ENCODE data around the gene UCKL1. TPM values are rescaled to one million over a fixed set of nuclear protein-coding genes. Genes with fewer than 3 reads are reported as not detected.
A peak's percentile ranks its signal among the peaks of the same experiment; 100 is the strongest.
"Not testable (repeated sequence)": the region's sequence is repeated elsewhere in the genome, so short reads cannot be mapped to it uniquely, and the experiment has no call there.

The UCKL1 gene
- total and polyA plus RNA-seq, 3 donors from 2014 or later = 35.0 to 78.0 (median 72.6) TPM

GRCh38 chr20:63972312-63973159 lies 16.3 kb upstream of the UCKL1 start:
- WGBS, 2 donors = 81 to 87% methylated on average over 11 to 18 of the region's 18 CpGs
- H3K36me3 ChIP-seq (ENCODE audit: low read depth, missing control alignments) = no peaks in the 10 kb centered on the region
- no peak overlapping the region for H3K27ac ChIP-seq

DNA sequence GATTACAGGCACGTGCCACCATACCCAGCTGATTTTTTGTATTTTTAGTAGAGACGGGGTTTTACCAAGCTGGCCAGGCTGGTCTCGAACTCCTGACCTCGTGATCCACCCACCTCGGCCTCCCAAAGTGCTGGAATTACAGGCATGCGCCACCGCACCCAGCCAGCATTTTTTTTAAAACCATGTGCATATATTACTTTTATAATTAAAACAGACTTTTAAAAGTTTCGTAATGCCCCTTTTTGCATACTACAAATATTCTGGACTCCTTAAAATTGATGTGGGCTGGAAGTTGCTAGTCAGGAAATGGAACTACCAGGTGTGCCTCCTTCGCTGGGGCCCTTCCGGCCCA lies 15.7 kb upstream of the UCKL1 start:
- H3K9me3 ChIP-seq; H3K36me3 ChIP-seq (ENCODE audit: low read depth, missing control alignments); H3K27ac ChIP-seq; H3K27me3 ChIP-seq; DNase-seq; intact Hi-C loops (cut with DNase I; ENCODE audit: low total_unique reads); H3K4me3 ChIP-seq: not testable (repeated sequence)
- peaks cover 12% of the 10 kb centered on the region for H3K4me1 ChIP-seq
- WGBS, 2 donors = 87 to 92% methylated on average over 10 of the region's 10 CpGs

More at GRCh38 chr20:63972312-63973159, 16.3 kb upstream of the UCKL1 start:
- Histone ChIP-seq H3K9me3 (no peaks in the 10 kb centered on the region), H3K4me1 (peaks cover 12% of the 10 kb centered on the region), H3K27me3 (no peaks in the 10 kb centered on the region), H3K4me3 (no peak overlapping the region)
- intact Hi-C loops (cut with DNase I; ENCODE audit: low total_unique reads) = no loop called here
- no peak for DNase-seq
- TF ChIP-seq POLR2A (IDR thresholded peaks at IDR 0.05) = no peak
- TF ChIP-seq, protein P1, sequence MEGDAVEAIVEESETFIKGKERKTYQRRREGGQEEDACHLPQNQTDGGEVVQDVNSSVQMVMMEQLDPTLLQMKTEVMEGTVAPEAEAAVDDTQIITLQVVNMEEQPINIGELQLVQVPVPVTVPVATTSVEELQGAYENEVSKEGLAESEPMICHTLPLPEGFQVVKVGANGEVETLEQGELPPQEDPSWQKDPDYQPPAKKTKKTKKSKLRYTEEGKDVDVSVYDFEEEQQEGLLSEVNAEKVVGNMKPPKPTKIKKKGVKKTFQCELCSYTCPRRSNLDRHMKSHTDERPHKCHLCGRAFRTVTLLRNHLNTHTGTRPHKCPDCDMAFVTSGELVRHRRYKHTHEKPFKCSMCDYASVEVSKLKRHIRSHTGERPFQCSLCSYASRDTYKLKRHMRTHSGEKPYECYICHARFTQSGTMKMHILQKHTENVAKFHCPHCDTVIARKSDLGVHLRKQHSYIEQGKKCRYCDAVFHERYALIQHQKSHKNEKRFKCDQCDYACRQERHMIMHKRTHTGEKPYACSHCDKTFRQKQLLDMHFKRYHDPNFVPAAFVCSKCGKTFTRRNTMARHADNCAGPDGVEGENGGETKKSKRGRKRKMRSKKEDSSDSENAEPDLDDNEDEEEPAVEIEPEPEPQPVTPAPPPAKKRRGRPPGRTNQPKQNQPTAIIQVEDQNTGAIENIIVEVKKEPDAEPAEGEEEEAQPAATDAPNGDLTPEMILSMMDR (IDR thresholded peaks at IDR 0.05) = no peak

- Histone ChIP-seq H3K27ac (no peak overlapping the region), H3K36me3 (ENCODE audit: low read depth, missing control alignments) (no peaks in the 10 kb centered on the region), H3K27me3 (no peaks in the 10 kb centered on the region), H3K9me3 (no peaks in the 10 kb centered on the region), H3K4me3 (no peak overlapping the region), H3K4me1 (peaks cover 12% of the 10 kb centered on the region)
- no peak for DNase-seq
- TF ChIP-seq, protein P1 (IDR thresholded peaks at IDR 0.05) = no peak
- no peak for TF ChIP-seq POLR2A (IDR thresholded peaks at IDR 0.05)
- intact Hi-C loops (cut with DNase I; ENCODE audit: low total_unique reads) = no loop called here
- WGBS, 2 donors = 84 to 89% methylated on average over 5 of the region's 5 CpGs
Measured at GRCh38 chr20:63970714-63971431, 14.7 kb upstream of the UCKL1 start.

- 3 to 14% methylated on average over 3 to 72 of the region's 73 CpGs for WGBS, 2 donors
- no peaks in the 10 kb centered on the region for H3K27me3 ChIP-seq
- peaks cover 12% of the 10 kb centered on the region for H3K4me1 ChIP-seq
- H3K36me3 ChIP-seq (ENCODE audit: low read depth, missing control alignments) = no peaks in the 10 kb centered on the region
- H3K9me3 ChIP-seq = no peaks in the 10 kb centered on the region
- H3K27ac ChIP-seq = peak within 1 kb of the TSS in 1 of 2 donors; percentile 75
- H3K4me3 ChIP-seq = peak within 1 kb of the TSS; percentile 63 to 69
- peak; percentile 79 for DNase-seq
- intact Hi-C loops (cut with DNase I; ENCODE audit: low total_unique reads) = no loop called here
- TF ChIP-seq, protein P1 (IDR thresholded peaks at IDR 0.05) = no peak
- TF ChIP-seq POLR2A (IDR thresholded peaks at IDR 0.05) = no peak
Measured at GRCh38 chr20:63969838-63970713, 13.9 kb upstream of the UCKL1 start, which contains the start of gene ZNF512B. Gene ZNF512B, minus strand, starts transcription at chr20:63969930. Its CDS starts 1,980 bp downstream, at chr20:63967950.
